ENCODE measurements around the gene RHO.

DNA sequence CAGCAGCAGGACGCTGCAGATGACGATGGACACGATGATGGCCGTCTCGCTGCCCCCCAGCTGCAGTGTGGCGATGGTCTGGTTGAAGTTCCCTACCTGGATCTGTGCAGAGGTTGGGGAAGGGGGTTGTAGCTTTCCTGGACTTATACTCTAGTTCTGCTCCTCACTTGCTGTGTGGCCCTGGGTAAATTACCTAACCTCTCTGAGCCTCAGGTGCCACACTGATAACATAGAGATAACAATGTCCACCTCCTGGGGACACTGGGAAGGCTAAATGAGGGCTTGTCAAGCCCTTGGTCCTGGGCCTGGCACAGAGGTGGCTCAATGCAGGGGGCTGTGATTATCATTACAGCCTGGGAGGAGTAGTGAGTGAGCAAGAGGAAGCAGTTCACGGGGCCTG, 41.4 kb downstream of the RHO start:
- TF ChIP-seq, protein P1, sequence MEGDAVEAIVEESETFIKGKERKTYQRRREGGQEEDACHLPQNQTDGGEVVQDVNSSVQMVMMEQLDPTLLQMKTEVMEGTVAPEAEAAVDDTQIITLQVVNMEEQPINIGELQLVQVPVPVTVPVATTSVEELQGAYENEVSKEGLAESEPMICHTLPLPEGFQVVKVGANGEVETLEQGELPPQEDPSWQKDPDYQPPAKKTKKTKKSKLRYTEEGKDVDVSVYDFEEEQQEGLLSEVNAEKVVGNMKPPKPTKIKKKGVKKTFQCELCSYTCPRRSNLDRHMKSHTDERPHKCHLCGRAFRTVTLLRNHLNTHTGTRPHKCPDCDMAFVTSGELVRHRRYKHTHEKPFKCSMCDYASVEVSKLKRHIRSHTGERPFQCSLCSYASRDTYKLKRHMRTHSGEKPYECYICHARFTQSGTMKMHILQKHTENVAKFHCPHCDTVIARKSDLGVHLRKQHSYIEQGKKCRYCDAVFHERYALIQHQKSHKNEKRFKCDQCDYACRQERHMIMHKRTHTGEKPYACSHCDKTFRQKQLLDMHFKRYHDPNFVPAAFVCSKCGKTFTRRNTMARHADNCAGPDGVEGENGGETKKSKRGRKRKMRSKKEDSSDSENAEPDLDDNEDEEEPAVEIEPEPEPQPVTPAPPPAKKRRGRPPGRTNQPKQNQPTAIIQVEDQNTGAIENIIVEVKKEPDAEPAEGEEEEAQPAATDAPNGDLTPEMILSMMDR (IDR thresholded peaks at IDR 0.05; ENCODE audit: low read length), result no peak
- TF ChIP-seq EZH2 (IDR thresholded peaks at IDR 0.05; ENCODE audit: borderline replicate concordance, low read length), result no peak
